Neural progenitor cell (in vitro differentiated cells): ENCODE data around the gene FOXL3. TPM values are rescaled to one million over a fixed set of nuclear protein-coding genes. Genes with fewer than 3 reads are reported as not detected.

Source experiments
- DNase-seq: peaks from one replicate; pipeline ENCODE4 v3.0.0-alpha.2; 2016; ENCODE audit warnings: low spot score
- H2AFZ ChIP-seq: fragments of 200-600 bp; sonication (generic); replicated peaks from 2 replicates; pipeline ENCODE4 v1.6.1; 2016; ENCODE audit warnings: antibody characterized with exemption
- H3F3A ChIP-seq: fragments of 200-600 bp; sonication (generic); 2 replicates; pipeline ENCODE4 v1.6.1; 2016; ENCODE audit warnings: antibody characterized with exemption, low read depth
- H3K27ac ChIP-seq: fragments of 200-600 bp; sonication (generic); 2 replicates; pipeline ENCODE4 v1.5.1; 2016; ENCODE audit warnings: mild to moderate bottlenecking
- H3K27me3 ChIP-seq: fragments of 200-600 bp; sonication (generic); 2 replicates; pipeline ENCODE4 v1.6.1; 2016; ENCODE audit warnings: mild to moderate bottlenecking, moderate library complexity
- H3K36me3 ChIP-seq: fragments of 200-600 bp; sonication (generic); 2 replicates; pipeline ENCODE4 v1.5.1; 2016
- H3K4me1 ChIP-seq: fragments of 200-600 bp; sonication (generic); 2 replicates; pipeline ENCODE4 v1.6.1; 2016; ENCODE audit warnings: mixed run types
- H3K4me2 ChIP-seq: fragments of 200-600 bp; sonication (generic); 2 replicates; pipeline ENCODE4 v1.6.1; 2016
- H3K4me3 ChIP-seq: fragments of 200-600 bp; sonication (generic); 2 replicates; pipeline ENCODE4 v1.5.1; 2016
- H3K79me2 ChIP-seq: fragments of 200-600 bp; sonication (generic); 2 replicates; pipeline ENCODE4 v1.6.1; 2016; ENCODE audit warnings: low read depth
- H3K9ac ChIP-seq: fragments of 200-600 bp; sonication (generic); 2 replicates; pipeline ENCODE4 v1.6.1; 2016
- H3K9me3 ChIP-seq: fragments of 200-600 bp; sonication (generic); 2 replicates; pipeline ENCODE4 v1.5.1; 2016; ENCODE audit warnings: low read depth
- H4K20me1 ChIP-seq: fragments of 200-600 bp; sonication (generic); 2 replicates; pipeline ENCODE4 v1.6.1; 2016; ENCODE audit warnings: low read depth
- H3K27ac Mint-ChIP-seq: 3 replicates; pipeline ENCODE4 v1.8.0; 2021; ENCODE audit warnings: mixed read lengths
- H3K27me3 Mint-ChIP-seq: 2 replicates; pipeline ENCODE4 v1.8.0; 2022; ENCODE audit warnings: low read depth, mild to moderate bottlenecking, inconsistent platforms, moderate library complexity, mixed read lengths; ENCODE audit not compliant: insufficient read depth
- H3K36me3 Mint-ChIP-seq: 3 replicates; pipeline ENCODE4 v1.8.0; 2021; ENCODE audit warnings: mixed read lengths
- H3K4me1 Mint-ChIP-seq: 3 replicates; pipeline ENCODE4 v1.8.0; 2021; ENCODE audit warnings: mixed read lengths
- H3K4me3 Mint-ChIP-seq: 3 replicates; pipeline ENCODE4 v1.8.0; 2021; ENCODE audit warnings: mild to moderate bottlenecking, moderate library complexity, mixed read lengths
- H3K9me3 Mint-ChIP-seq: 3 replicates; pipeline ENCODE4 v1.8.0; 2020; ENCODE audit warnings: mixed read lengths
- CTCF ChIP-seq: fragments of 200-600 bp; sonication (generic); IDR thresholded peaks from 2 replicates; pipeline ENCODE4 v1.5.1; 2017; ENCODE audit warnings: antibody characterized with exemption, mild to moderate bottlenecking
- EZH2 ChIP-seq: fragments of 200-600 bp; sonication (generic); IDR thresholded peaks from 2 replicates; pipeline ENCODE4 v1.6.1; 2017; ENCODE audit warnings: antibody characterized with exemption, mild to moderate bottlenecking, moderate library complexity
- EZH2phosphoT487 ChIP-seq: fragments of 200-600 bp; sonication (generic); IDR thresholded peaks from 2 replicates; pipeline ENCODE4 v1.6.1; 2017; ENCODE audit warnings: antibody characterized with exemption
- total RNA-seq: library from RNA; depleted of rRNA; stranded (reverse); fragments of >200 nt; gene quantifications from 2 replicates; pipeline ENCODE4 v1.2.3, GENCODE V29; 2015; ENCODE audit warnings: low replicate concordance

Gene FOXL3
- total RNA-seq, 1 donor from 2014 or later = not detected

DNA sequence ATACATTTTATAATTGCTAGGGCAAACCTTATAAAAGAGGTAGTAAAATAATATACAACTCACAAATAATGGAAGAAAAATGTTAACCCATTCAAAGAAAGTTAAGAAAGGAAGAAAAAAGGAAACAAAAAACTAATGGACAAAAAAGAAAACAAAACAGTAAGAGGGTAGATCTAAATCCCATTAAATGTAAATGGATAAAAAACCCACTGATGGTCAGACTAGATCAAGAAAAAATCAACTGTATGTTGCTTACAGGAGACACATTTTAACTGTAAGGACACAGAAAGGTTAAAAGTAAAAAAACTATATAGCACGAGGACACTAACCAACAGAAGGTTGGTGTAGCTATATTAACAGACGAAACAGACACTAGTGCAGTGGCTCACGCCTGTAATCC is 18.0 kb downstream of the FOXL3 start:
- no peaks in the 10 kb centered on the region for H4K20me1 ChIP-seq
- peaks cover 2% of the 10 kb centered on the region for H3K27me3 ChIP-seq
- no peaks in the 10 kb centered on the region for H3K36me3 ChIP-seq
- no peak overlapping the region for H3K9ac ChIP-seq
- no peaks in the 10 kb centered on the region for H3K9me3 ChIP-seq
- H3K4me2 ChIP-seq = no peak overlapping the region
- H3K27ac ChIP-seq = no peak overlapping the region
- peaks cover 7% of the 10 kb centered on the region for H3K9me3 Mint-ChIP-seq
- no peaks in the 10 kb centered on the region for H3F3A ChIP-seq
- no peak for DNase-seq
- no peaks in the 10 kb centered on the region for H3K4me1 ChIP-seq
- H3K27ac Mint-ChIP-seq = no peak overlapping the region
- no peak for TF ChIP-seq CTCF
- H3K4me3 Mint-ChIP-seq = no peak overlapping the region
- H3K27me3 Mint-ChIP-seq = peaks cover 11% of the 10 kb centered on the region
- H2AFZ ChIP-seq = no peak overlapping the region
- no peaks in the 10 kb centered on the region for H3K36me3 Mint-ChIP-seq
- H3K4me3 ChIP-seq = no peak overlapping the region
- H3K4me1 Mint-ChIP-seq = no peaks in the 10 kb centered on the region
- no peaks in the 10 kb centered on the region for H3K79me2 ChIP-seq

DNA sequence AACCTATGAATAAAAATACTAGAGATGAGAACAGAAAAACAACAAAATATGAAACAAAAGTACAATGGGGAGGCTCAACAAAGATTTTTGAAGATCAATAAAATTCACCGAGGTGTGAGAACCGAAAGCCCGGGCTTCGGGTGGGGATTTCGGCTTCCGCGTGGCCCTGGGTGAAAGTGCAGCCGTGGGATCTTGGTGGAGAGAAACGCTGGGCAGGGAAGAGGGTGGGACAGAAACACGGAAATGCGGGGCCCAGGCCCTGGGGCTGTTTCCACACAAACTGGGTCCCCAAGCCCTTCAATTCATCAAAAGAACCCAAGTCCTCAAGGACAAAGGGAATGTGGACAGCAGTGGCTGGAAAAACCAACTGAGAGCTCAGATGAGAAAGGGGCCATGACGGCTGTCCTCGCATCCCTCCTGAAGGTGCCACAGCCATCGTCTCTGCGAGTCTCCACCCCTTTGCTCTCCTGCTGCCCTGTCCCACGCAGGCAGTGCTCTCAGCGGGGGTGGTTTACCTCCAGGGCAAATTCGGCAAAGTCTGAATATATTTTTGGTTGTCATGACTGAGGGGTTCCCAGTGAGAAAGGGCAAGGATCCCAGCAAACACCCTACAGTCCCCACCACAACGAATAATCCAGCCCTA is 19.7 kb downstream of the FOXL3 start:
- H2AFZ ChIP-seq = no peak overlapping the region
- no peaks in the 10 kb centered on the region for H3K9me3 ChIP-seq
- no peaks in the 10 kb centered on the region for H4K20me1 ChIP-seq
- H3K4me3 ChIP-seq = no peak overlapping the region
- H3K36me3 ChIP-seq = no peaks in the 10 kb centered on the region
- H3K4me1 Mint-ChIP-seq = no peaks in the 10 kb centered on the region
- H3K27ac ChIP-seq = no peak overlapping the region
- no peak overlapping the region for H3K4me2 ChIP-seq
- H3F3A ChIP-seq = no peaks in the 10 kb centered on the region
- no peak overlapping the region for H3K4me3 Mint-ChIP-seq
- H3K9me3 Mint-ChIP-seq = peaks cover 4% of the 10 kb centered on the region
- H3K9ac ChIP-seq = no peak overlapping the region
- no peaks in the 10 kb centered on the region for H3K79me2 ChIP-seq
- peaks cover 7% of the 10 kb centered on the region for H3K27me3 ChIP-seq
- peaks cover 10% of the 10 kb centered on the region for H3K27me3 Mint-ChIP-seq
- H3K27ac Mint-ChIP-seq = no peak overlapping the region
- TF ChIP-seq EZH2phosphoT487 = no peak
- no peak for TF ChIP-seq CTCF
- TF ChIP-seq EZH2 = no peak
- no peaks in the 10 kb centered on the region for H3K36me3 Mint-ChIP-seq
- no peak for DNase-seq
- H3K4me1 ChIP-seq = no peaks in the 10 kb centered on the region

DNA sequence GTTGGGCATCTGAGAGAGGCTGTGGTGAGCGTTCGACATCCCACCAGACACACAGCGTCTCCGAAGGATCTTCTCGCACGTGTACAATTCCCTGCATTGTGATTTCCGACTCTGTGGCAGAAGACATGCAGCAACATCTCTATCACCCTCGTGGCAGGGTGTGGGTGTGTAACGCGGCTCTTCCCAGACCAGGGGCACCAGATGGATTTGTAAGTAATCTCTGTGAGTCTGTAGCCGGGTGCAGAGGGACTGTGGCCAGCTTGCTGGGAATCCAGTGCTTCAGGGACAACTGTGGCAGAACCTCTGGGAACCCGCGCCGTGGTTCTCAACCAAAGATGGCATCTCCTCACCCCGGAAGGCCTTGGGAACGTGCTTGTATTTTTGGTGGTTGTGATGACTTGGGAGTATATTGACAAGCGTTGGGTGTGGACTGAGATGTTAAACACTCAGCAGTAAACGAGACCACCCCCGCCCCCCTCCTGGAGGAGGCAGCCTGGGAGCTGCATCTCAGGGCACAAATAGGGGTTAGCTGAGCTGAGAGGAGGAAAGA is 21.2 kb downstream of the FOXL3 start:
- H3K4me1 Mint-ChIP-seq = no peaks in the 10 kb centered on the region

More for the DNA sequence above, 21.2 kb downstream of the FOXL3 start:
- no peak for DNase-seq
- peaks cover 7% of the 10 kb centered on the region for H3K27me3 ChIP-seq
- H3K36me3 Mint-ChIP-seq = no peaks in the 10 kb centered on the region
- TF ChIP-seq EZH2phosphoT487 (no peak), EZH2 (no peak), CTCF (no peak)
- H3K9me3 Mint-ChIP-seq = peaks cover 9% of the 10 kb centered on the region
- H3K27ac ChIP-seq = no peak overlapping the region
- H3F3A ChIP-seq = no peaks in the 10 kb centered on the region
- peaks cover 8% of the 10 kb centered on the region for H3K27me3 Mint-ChIP-seq
- H2AFZ ChIP-seq = no peak overlapping the region
- no peaks in the 10 kb centered on the region for H3K36me3 ChIP-seq
- H3K4me3 ChIP-seq = no peak overlapping the region
- no peak overlapping the region for H3K4me2 ChIP-seq
- no peak overlapping the region for H3K9ac ChIP-seq
- no peaks in the 10 kb centered on the region for H3K79me2 ChIP-seq
- no peaks in the 10 kb centered on the region for H4K20me1 ChIP-seq
- H3K9me3 ChIP-seq = no peaks in the 10 kb centered on the region
- H3K4me1 ChIP-seq = no peaks in the 10 kb centered on the region
- no peak overlapping the region for H3K4me3 Mint-ChIP-seq
- peak overlapping the region; percentile 12 for H3K27ac Mint-ChIP-seq
